ENCODE results near the gene TRHDE.

DNA sequence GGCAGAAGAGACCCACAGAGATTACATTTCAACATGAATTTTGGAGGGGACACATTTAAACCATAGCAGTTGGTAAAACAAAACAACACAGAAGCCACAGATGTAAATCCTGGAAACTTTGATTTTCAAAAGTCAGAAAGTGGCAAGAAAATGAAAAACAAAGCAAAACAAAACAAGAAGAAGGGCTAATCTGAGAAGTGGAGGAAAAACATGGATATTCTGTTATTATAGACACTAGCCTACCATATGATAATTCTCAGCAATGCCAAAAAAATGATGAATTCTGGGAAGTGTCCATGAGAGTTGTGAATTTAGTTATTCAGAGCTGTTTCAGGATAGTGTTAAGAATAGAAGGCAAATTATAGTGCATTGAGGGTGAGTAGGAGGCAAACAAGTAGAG is 192.3 kb downstream of the TRHDE start:
- no peak for TF ChIP-seq POLR2A (IDR thresholded peaks at IDR 0.05)
- TF ChIP-seq, protein P1, sequence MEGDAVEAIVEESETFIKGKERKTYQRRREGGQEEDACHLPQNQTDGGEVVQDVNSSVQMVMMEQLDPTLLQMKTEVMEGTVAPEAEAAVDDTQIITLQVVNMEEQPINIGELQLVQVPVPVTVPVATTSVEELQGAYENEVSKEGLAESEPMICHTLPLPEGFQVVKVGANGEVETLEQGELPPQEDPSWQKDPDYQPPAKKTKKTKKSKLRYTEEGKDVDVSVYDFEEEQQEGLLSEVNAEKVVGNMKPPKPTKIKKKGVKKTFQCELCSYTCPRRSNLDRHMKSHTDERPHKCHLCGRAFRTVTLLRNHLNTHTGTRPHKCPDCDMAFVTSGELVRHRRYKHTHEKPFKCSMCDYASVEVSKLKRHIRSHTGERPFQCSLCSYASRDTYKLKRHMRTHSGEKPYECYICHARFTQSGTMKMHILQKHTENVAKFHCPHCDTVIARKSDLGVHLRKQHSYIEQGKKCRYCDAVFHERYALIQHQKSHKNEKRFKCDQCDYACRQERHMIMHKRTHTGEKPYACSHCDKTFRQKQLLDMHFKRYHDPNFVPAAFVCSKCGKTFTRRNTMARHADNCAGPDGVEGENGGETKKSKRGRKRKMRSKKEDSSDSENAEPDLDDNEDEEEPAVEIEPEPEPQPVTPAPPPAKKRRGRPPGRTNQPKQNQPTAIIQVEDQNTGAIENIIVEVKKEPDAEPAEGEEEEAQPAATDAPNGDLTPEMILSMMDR (IDR thresholded peaks at IDR 0.05): no peak

Measured in breast epithelium (tissue), 3 donors.